HepG2 (cell line): ENCODE results near the gene MAPK13. TPM values are rescaled to one million over a fixed set of nuclear protein-coding genes. Genes with fewer than 3 reads are reported as not detected.

Experiments used
- AKAP8 ChIP-seq: sonication (generic); formaldehyde crosslinking; IDR thresholded peaks from 2 replicates; pipeline ENCODE4 v1.5.1; 2020; ENCODE audit warnings: mild to moderate bottlenecking, missing genetic modification reagents
- ARID2 ChIP-seq: sonication (generic); formaldehyde crosslinking; IDR thresholded peaks from 2 replicates; pipeline ENCODE4 v1.8.1; 2022; ENCODE audit warnings: mild to moderate bottlenecking, missing genetic modification reagents, borderline replicate concordance
- BRD4 ChIP-seq: sonication (generic); formaldehyde crosslinking; IDR thresholded peaks from 2 replicates; pipeline ENCODE4 v1.4.0; 2020; ENCODE audit warnings: missing genetic modification reagents
- CHD4 ChIP-seq: fragments of 200-600 bp; sonication (generic); IDR thresholded peaks from 2 replicates; pipeline ENCODE4 v1.7.0; 2017; ENCODE audit warnings: mild to moderate bottlenecking, low read length, borderline replicate concordance
- EP300 ChIP-seq, 3 experiments: sonication (generic) in 1 of 3; formaldehyde crosslinking in 1 of 3; IDR thresholded peaks; 2 replicates each; pipeline versions ENCODE4 v1.5.1 to v1.6.1; 2011 to 2020; ENCODE audit warnings: low read depth in 2 of 3, low read length in 2 of 3, borderline replicate concordance in 1 of 3, improper control_type of control experiment in 1 of 3, mild to moderate bottlenecking in 1 of 3, missing genetic modification reagents in 1 of 3, moderate library complexity in 1 of 3
- FIP1L1 ChIP-seq: fragments of 200-400 bp; formaldehyde crosslinking; IDR thresholded peaks from 2 replicates; pipeline ENCODE4 v1.6.1; 2018; ENCODE audit warnings: low read depth, mild to moderate bottlenecking, low read length, moderate library complexity, borderline replicate concordance; ENCODE audit not compliant: insufficient read depth
- FLYWCH1 ChIP-seq: sonication (generic); formaldehyde crosslinking; IDR thresholded peaks from 2 replicates; pipeline ENCODE4 v1.8.1; 2023; ENCODE audit warnings: mild to moderate bottlenecking, missing genetic modification reagents
- HIVEP1 ChIP-seq: sonication (generic); formaldehyde crosslinking; IDR thresholded peaks from 2 replicates; pipeline ENCODE4 v1.4.0; 2020; ENCODE audit warnings: mild to moderate bottlenecking, missing genetic modification reagents
- HNF4G ChIP-seq, 2 experiments: sonication (generic) in 1 of 2; formaldehyde crosslinking in 1 of 2; IDR thresholded peaks; 2 replicates each; pipeline versions ENCODE4 v1.4.0 to v1.6.1; 2011 to 2020; ENCODE audit warnings: borderline replicate concordance in 2 of 2, low read depth in 2 of 2, mild to moderate bottlenecking in 2 of 2, low read length in 1 of 2, missing genetic modification reagents in 1 of 2, moderate library complexity in 1 of 2
- KAT7 ChIP-seq: IDR thresholded peaks from 2 replicates; pipeline ENCODE4 v1.6.1; 2018; ENCODE audit warnings: borderline replicate concordance, missing compliant biosample characterization
- KDM4B ChIP-seq: sonication (generic); formaldehyde crosslinking; IDR thresholded peaks from 2 replicates; pipeline ENCODE4 v1.4.0; 2020; ENCODE audit warnings: missing genetic modification reagents
- NRL ChIP-seq: sonication (generic); formaldehyde crosslinking; IDR thresholded peaks from 2 replicates; pipeline ENCODE4 v1.5.0; 2020; ENCODE audit warnings: missing genetic modification reagents, mild to moderate bottlenecking, moderate library complexity, borderline replicate concordance
- PHF8 ChIP-seq: sonication (generic); formaldehyde crosslinking; IDR thresholded peaks from 2 replicates; pipeline ENCODE4 v1.5.0; 2020; ENCODE audit warnings: missing genetic modification reagents
- PTBP1 ChIP-seq: fragments of 200-400 bp; formaldehyde crosslinking; IDR thresholded peaks from 2 replicates; pipeline ENCODE4 v1.6.1; 2018; ENCODE audit warnings: low read length, low read depth; ENCODE audit not compliant: poor library complexity, severe bottlenecking
- RFX3 ChIP-seq: IDR thresholded peaks from 2 replicates; pipeline ENCODE4 v1.6.1; 2016; ENCODE audit warnings: missing biosample characterization, missing genetic modification reagents
- XRCC5 ChIP-seq: fragments of 200-400 bp; formaldehyde crosslinking; optimal IDR thresholded peaks from 2 replicates; pipeline ENCODE3; 2017; ENCODE audit warnings: mild to moderate bottlenecking, low read length
- ZBTB7A ChIP-seq: sonication (generic); formaldehyde crosslinking; IDR thresholded peaks from 2 replicates; pipeline ENCODE4 v1.8.0; 2022; ENCODE audit warnings: mild to moderate bottlenecking, missing genetic modification reagents
- ZFP36 ChIP-seq: fragments of 150-350 bp; IDR thresholded peaks from 2 replicates; pipeline ENCODE4 v1.6.1; 2018; ENCODE audit warnings: borderline replicate concordance, low read length, low read depth; ENCODE audit not compliant: partially characterized antibody
- ZFP36L1 ChIP-seq: sonication (generic); formaldehyde crosslinking; IDR thresholded peaks from 2 replicates; pipeline ENCODE4 v1.8.0; 2022; ENCODE audit warnings: mild to moderate bottlenecking, missing genetic modification reagents, moderate library complexity
- ZMYM3 ChIP-seq: sonication (generic); formaldehyde crosslinking; IDR thresholded peaks from 2 replicates; pipeline ENCODE4 v1.5.1; 2020; ENCODE audit warnings: mild to moderate bottlenecking, missing genetic modification reagents
- ZMYM4 ChIP-seq: sonication (generic); formaldehyde crosslinking; IDR thresholded peaks from 2 replicates; pipeline ENCODE4 v1.8.1; 2023; ENCODE audit warnings: mild to moderate bottlenecking, missing genetic modification reagents
- ZNF563 ChIP-seq: sonication (generic); formaldehyde crosslinking; IDR thresholded peaks from 2 replicates; pipeline ENCODE4 v1.8.0; 2022; ENCODE audit warnings: mild to moderate bottlenecking, moderate library complexity, missing genetic modification reagents
- ZNF639 ChIP-seq: conservative IDR thresholded peaks from 2 replicates; pipeline ENCODE4 v1.6.1; 2018; ENCODE audit warnings: missing genetic modification reagents
- ZNF724P ChIP-seq: sonication (generic); formaldehyde crosslinking; IDR thresholded peaks from 2 replicates; pipeline ENCODE4 v1.8.0; 2022; ENCODE audit warnings: missing genetic modification reagents, borderline replicate concordance
- polyA plus RNA-seq, 8 experiments: library from polyadenylated mRNA; depleted of rRNA in 3 of 8; stranded (reverse) in 7 of 8; unstranded in 1 of 8; fragments of >200 nt; fragmentation: Illumina TruSeq in 4 of 8; extraction: Trizol in 4 of 8; gene quantifications; 2 replicates each; pipeline versions ENCODE4 v1.2.1 to v1.2.3, GENCODE V29; 2011 to 2016; ENCODE audit warnings: low read depth in 4 of 8, missing spikeins in 1 of 8, mixed read lengths in 1 of 8; ENCODE audit not compliant: insufficient read depth in 1 of 8
- total RNA-seq, 5 experiments: library from RNA; depleted of rRNA; stranded (reverse); fragments of >200 nt; fragmentation: Illumina TruSeq; extraction: Trizol; gene quantifications; 2 replicates each; pipeline ENCODE4 v1.2.3, GENCODE V29; 2016; ENCODE audit warnings: low read depth in 1 of 5
- TF ChIP-seq, protein P1 (sequence below): sonication (generic); formaldehyde crosslinking; IDR thresholded peaks from 2 replicates; pipeline ENCODE4 v1.8.0; 2022; ENCODE audit warnings: low read depth, missing genetic modification reagents

MAPK13 gene
- total and polyA plus RNA-seq, 2 of the 13 experiments (the other 11 are each of a cell fraction or from before 2014, with no cell fraction given) = 12.7 to 43.4 TPM

DNA sequence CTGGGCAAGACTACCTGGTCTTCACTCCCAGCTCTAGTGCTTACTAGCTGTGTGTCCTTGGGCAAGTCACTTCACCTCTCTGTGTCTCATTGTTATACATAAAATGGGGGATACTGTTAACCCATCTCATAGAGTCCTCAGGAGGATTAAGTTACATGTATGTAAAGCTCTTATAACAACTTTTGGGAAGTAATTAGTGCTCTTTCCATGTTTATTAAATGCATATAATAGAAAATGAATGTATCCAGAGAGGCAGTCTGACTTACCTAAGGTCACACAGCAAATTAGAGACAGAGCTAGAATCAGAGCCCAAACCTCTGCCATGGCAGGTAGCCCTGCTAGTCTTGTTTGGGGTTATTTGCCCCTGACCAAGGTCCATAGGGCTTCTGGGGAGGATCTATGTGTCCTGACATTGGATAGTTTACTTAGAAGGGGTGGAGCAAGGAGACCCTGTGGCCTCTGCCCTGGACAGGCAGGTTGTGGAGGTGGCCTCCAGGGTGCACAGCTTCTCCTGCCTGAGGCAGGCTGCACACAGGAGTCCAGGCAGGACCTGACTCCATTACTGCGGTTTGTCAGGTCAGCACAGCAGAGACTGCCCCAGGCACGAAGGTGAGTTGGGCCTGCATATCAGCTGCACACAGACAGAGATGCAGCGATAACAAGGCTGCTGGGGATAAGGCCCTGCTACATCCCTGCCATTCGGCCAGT is 8.4 kb upstream of the MAPK13 start (continued):
- TF ChIP-seq HNF4G (IDR thresholded peaks at IDR 0.05; ENCODE audit: borderline replicate concordance, low read depth, low read length) (peak; percentile 48; the same call in 1 of the 2 replicates), HNF4G (CRISPR knock-in tag; IDR thresholded peaks at IDR 0.05; ENCODE audit: borderline replicate concordance, low read depth) (no peak), KDM4B (CRISPR knock-in tag) (no peak), PTBP1 (no peak), ZMYM3 (CRISPR knock-in tag) (peak; percentile 96), FIP1L1 (0 out of 2 replicates have a peak, but pooled peaks have one; percentile 25), ZBTB7A (CRISPR knock-in tag) (peak; percentile 62; the same call in 1 of the 2 replicates), KAT7 (CRISPR knock-in tag) (no peak), RFX3 (no peak), ZFP36L1 (no peak), ZNF639 (CRISPR knock-in tag) (no peak), AKAP8 (CRISPR knock-in tag) (0 out of 2 replicates have a peak, but pooled peaks have one; percentile 37), ZNF724P (CRISPR knock-in tag) (no peak), FLYWCH1 (CRISPR knock-in tag) (peak; percentile 31; the same call in 1 of the 2 replicates), ZFP36 (peak; percentile 22), EP300 (IDR thresholded peaks at IDR 0.05; ENCODE audit: low read depth in 2 of 2, low read length in 2 of 2) (0 out of 4 replicates have a peak, but pooled peaks of 1 of the 2 experiments have one; percentile 6), EP300 (CRISPR knock-in tag; IDR thresholded peaks at IDR 0.05; ENCODE audit: borderline replicate concordance) (no peak), BRD4 (CRISPR knock-in tag) (no peak), ZNF563 (CRISPR knock-in tag) (peak; percentile 25; the same call in 1 of the 2 replicates), CHD4 (0 out of 2 replicates have a peak, but pooled peaks have one; percentile 27), ZMYM4 (CRISPR knock-in tag) (0 out of 2 replicates have a peak, but pooled peaks have one; percentile 46), PHF8 (CRISPR knock-in tag) (no peak), HIVEP1 (CRISPR knock-in tag) (peak; percentile 30; the same call in 1 of the 2 replicates), ARID2 (CRISPR knock-in tag) (no peak), NRL (peak; percentile 36; the same call in 1 of the 2 replicates), XRCC5 (peak; percentile 35)
- TF ChIP-seq, protein P1, sequence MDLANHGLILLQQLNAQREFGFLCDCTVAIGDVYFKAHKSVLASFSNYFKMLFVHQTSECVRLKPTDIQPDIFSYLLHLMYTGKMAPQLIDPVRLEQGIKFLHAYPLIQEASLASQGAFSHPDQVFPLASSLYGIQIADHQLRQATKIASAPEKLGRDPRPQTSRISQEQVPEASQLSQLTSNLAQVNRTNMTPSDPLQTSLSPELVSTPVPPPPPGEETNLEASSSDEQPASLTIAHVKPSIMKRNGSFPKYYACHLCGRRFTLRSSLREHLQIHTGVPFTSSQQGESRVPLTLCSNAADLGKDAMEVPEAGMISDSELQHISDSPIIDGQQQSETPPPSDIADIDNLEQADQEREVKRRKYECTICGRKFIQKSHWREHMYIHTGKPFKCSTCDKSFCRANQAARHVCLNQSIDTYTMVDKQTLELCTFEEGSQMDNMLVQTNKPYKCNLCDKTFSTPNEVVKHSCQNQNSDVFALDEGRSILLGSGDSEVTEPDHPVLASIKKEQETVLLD = no peak
